NCI-H2196 treated with DMSO at 0.1 percent for 48 hours (cell line): Measurements from ENCODE around the gene TBX3.
"Not testable (repeated sequence)": the region's sequence is repeated elsewhere in the genome, so short reads cannot be mapped to it uniquely, and the experiment has no call there.

Experiments used
- DNase-seq: peaks from one replicate; lab custom pipeline; 2025; ENCODE audit not compliant: unreplicated experiment; lab: John Stamatoyannopoulos, UW

Gene TBX3

DNA sequence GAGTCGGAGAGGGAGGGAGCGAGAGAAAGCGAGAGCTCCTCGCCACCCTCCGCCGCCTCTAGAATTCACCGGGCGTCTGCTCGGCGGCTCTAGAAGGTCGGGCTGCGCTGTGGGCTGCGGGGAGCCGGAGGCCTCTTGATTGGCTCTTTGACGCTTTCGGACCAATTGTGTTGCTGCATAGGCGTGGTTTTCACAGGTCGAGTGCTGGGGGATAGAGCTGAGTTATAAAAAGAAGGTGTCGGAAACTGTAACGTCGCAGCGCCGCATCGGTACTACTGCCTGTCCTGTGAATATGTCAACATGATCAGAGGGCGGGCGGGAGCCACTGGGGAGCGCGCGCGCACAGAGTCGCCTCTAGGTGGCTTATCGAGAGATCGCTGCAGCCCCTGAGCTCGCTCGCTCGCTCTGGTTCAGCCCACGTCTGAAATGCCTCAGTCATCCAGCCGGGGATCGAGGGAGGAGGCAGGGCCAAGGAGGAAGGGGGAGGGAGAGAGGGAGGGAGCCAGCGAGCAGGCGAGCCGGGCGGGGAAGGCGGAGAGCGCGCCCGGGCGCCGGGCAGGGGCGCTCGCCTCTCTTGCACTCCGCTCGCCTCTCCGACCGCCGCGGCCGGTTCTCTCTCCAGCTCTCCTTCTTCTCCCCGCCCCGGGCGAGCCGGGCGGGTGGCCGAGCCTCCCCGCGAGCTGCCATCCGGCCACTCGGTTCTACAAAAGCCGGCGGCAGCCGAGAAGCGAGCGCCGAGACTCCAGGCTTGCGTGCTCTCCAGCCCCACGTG is at the start of gene TBX3:
Gene TBX3, minus strand, starts transcription at position 78 of the 772 bp plus-strand sequence. CDS start 975 bp downstream, outside the sequence.
- peak; percentile 99 for DNase-seq

DNA sequence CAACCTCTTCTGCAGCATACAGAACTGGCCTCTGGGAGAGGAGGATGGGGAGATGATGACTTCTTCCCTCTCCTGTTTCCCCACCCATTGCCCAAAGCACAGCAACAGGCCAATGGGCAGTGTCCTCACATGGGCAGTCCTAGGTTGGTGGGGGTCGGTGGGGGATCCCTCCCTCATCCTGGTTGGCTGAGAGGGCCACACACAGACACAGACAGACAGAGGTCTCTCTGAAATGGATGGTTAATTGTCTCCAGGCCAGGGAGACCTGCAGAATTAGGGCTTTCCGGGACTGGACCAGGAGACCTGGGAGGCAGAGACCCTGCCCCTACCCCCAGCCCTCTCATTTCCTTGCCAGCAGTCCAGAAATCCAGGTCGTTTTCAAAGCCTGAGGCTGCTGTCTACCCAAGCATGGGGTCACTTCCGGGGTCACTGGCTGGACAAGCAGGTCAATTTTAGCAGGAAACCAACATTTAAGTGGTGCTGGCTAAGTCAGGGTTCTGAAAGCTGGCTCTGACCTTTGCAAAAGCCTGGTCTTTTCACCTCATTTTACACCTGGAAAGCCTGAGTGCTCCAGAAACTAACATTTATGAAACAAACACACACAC is 48.6 kb upstream of the TBX3 start:
- no peak for DNase-seq

DNA sequence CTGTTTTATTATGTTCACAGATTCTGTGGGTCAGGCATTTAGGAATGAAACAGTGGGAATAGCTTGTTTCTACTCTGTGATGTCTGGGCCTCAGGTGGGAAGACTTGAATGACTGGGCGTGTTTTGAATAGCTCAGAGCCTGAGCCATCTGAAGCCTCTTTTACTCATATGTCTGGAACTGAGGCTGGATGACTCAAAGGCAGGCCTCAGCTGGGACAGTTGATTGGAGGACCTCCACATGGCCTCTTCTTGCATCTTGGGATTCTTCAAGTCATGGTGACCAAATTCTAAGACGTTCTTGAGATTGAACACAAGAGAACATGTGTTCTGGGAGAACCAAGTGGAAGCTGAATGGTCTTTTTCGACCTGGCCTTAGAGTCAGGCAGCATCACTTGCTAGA is 45.8 kb upstream of the TBX3 start:
- no peak for DNase-seq

DNA sequence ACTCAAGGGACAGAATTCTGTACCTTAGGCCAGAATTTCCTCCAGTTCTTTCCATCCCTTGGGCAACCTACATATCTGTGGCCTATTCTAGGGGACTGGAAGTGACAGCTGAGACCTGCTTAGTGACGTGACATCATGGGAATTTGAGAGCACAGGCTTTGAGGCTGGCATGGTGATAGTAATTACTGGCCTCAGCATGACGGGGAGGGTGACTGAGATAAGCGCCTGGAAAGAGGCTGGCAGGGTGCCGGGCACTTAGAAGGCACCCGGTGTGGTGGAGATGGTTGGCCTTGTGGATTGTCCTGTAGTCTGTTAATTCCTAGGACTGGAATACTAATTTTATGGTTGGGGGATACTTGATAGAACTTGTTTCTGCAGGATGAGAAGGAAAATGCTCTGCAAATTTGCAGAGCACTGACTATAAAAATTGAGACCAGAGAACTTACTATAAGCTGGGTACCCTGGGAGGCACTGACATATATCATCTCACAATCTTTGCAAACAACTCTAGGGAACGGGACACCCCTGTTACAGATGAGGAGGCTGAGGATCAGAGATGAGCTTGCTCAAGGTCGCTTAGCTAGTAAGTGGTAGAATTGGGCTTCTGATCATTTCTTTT is 42.2 kb upstream of the TBX3 start:
- DNase-seq, result no peak

DNA sequence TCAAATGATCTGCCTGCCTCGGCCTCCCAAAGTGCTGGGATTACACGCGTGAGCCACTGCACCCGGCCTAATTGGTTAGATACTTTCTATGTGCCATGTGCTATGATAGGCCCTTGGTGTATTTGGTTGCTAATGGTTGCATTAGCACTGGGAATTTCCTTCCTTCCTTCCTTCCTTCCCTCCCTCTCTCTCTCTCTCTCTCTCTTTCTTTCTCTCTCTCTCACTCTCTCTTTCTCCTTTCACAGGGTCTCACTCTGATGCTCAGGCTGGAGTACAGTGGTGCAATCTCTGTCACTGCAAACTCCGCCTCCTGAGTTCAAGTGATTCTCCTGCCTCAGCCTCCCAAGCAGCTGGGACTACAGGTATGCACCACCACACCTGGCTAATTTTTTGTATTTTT is 38.2 kb upstream of the TBX3 start:
- DNase-seq, result not testable (repeated sequence)

DNA sequence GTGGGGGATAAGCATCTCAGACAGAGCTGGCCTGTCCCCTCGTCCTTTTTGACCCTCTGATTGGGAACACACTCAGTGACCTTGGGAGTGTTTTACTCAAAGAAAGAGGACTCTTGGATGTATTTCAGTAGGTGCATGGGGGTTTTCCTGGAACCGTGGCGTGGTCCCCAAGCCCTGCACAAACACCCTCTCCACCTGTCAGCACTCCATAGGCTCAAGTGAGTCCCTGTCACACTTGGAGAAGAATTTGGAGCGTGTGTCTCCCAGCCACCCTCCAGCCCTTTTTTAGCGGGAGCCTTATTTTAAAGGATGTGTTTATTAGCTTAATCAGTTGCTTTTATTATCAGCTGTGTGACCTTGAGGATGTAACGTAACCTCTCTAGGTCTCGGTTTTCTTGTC is 37.3 kb upstream of the TBX3 start:
- no peak for DNase-seq

DNA sequence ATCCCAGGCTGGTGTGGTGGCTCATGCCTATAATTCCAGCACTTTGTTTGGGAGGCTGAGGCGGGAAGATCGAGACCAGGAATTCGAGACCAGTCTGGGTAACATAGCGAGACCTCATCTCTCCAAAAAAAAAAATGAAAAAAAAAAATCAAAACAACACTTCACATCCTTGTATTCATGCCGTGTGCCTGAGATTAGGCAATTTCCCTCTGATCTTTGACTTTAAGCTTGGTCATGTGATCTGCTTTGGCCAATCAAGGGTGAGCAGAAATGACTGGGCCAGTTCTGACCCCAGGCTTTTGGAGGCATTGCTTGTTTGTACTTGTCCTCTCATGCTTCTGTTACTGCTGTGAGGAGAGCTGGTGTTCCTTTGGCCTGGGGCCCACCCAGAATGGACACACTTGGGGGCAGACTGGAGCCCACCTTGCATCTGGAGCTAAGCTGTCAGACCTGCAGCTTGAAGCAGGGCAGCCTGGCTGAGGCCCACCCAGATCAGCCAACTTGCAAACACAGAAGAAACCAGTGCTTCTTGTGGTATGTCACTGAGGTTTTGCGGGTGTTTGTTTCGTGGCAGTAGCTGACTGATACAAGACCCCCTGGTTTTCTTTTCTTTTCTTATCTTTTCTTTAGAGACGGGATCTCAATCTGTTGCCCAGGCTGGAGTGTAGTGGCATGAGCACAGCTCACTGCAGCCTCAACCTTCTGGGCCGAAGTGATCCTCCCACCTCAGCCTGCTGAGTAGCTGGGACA is 29.7 kb upstream of the TBX3 start:
- DNase-seq, result no peak

DNA sequence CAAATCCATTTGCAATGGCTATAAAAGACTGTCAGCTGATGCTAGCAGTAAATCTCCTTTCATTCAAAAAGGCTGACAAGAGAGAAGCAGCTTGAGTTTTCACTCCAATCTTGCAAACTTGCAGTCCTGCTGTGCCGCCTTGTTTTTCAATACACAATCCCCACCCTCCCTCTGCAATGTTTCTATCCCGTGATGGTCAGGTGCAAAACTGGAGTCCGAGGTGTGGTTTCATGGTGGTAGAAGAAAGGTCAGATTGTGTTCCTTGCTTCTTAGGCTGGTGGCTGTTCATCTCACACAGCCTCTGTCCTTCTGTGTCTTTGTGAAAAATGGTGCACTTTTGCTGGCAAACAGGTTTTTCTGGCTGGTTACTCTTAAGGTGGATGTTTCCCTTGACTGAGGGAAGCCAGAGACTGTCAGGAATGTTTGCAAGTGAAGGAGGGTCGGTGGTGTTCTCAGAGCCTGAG is 27.7 kb upstream of the TBX3 start:
- no peak for DNase-seq

DNA sequence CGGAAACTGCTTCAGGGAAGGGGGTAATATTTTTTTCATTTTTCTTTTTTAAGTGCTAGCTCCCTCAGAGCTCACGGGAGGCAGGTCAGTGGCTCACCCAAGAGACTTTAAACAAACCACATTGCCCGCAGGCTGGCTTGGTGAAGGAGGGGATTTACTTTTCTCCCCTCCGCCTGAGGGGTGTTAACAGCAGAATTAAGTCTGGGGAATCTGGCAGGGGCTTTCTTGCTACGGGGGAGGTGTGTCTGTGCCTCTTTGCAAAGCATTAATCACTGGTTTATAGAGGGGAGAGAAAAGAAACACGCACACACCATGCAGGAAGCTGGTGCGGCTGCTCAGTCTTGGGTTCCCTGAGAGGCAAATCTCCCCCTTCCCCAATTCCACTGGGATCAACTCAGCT is 26.2 kb upstream of the TBX3 start:
- no peak for DNase-seq

DNA sequence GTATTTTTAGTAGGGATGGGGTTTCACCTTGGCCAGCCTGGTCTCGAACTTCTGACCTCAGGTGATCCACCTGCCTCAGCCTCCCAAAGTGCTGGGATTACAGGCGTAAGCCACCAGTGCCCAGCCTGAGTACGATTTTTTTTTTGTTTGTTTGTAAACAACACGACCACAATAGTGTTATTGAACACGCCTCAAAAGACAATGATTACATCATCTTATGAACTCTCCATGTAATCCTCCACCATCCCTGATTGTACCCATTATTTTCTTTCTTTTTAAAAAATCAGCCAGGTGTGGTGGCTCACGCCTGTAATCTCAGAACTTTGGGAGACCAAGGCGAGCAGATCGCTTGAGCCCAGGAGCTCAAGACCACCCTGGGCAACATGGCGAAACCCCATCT is 25.1 kb upstream of the TBX3 start:
- DNase-seq, result no peak

DNA sequence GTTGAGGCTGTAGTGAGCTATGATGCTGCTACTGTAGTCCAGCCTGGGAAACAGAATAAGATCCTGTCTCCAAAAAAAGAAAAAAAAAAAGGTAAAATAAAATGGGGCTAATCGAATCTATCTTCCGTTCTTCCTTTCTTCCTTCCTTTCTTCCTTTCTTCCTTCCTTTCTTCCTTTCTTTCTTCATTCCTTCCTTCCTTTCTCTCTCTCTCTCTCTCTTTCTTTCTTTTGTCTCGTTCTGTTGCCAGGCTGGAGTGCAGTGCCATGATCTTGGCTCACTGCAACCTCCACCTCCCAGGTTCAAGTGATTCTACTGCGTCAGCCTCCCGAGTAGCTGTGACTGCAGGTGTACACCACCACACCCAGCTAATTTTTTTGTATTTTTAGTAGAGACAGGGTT is 24.6 kb upstream of the TBX3 start:
- not testable (repeated sequence) for DNase-seq

DNA sequence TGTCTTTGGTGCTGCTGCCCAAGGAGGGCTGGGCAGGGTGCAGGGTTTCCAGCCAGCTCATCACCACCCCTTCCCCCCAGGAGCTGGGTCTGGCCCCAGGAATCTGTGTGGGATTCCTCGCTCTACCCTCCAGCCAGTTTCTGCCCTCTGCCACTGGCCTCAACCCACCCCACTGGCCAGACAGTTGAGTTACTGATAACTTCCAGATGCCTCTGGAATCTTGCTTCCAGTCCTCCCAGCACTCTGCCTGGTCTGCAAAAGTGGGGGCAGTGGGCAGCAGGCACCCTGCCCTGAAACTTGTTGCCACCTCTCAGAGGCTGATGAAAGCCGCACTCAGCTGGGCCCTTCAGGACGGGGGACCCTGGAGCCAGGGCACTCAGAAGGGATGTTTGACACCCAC is 20.1 kb upstream of the TBX3 start:
- DNase-seq, result no peak

DNA sequence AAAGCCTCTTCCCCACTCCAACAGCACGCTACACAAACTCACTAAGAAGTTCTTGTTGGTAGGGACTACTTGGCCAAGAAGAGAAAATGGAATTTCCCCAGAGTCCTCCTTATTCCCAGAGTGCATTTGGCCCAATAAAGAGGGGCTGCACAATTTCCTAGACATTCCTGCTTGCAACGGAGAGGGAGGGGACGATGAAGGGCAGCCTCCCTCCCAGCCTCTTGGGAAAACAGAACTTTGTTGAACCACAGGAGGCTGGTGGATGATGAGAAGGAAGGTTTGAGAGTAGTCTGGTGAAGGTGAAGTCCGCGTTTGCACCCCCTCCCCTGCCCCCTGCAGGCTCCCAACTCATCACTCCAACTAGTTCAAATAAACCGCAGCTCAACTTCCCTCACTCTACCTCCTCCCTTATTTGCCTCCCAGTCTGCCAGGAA is 19.1 kb upstream of the TBX3 start:
- no peak for DNase-seq

DNA sequence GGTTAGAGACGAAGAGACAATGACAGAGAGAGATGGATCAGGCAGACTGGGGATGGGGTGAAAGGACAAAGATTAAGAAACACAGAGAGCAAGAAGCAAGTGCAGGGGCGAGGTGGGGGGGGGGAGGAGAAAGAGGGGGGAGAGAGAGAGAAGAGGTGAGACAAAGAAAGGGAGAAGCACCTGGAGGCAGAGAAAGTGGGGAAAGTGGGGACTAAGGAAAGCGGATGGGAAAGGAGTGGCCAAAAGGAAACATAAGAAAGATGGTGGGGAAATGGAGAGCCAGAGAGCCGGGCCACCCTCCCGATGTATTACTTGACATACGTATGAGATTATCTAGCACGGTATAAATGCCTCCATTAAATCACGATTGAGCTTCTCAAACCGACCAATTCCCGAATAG is 18.5 kb upstream of the TBX3 start:
- no peak for DNase-seq

DNA sequence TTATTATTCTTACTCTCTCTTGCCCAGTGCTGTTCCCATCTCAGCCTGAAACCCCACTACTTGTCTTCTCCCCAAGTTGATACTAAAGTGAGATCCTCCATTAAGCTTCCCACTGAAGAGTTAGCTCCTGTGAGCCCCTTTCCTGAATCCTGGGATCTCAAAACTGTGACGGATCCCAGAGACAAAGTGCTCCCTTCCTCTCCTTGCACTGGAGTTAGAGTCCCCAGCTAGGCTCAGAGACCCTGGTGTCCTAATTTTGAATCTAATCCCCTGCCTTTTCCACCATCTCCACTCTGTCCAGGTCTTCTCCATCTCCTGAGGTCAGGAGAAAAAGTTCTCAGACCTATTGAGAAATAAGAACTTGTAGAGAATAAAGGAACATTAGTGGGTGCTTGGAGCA is 17.6 kb upstream of the TBX3 start:
- no peak for DNase-seq

DNA sequence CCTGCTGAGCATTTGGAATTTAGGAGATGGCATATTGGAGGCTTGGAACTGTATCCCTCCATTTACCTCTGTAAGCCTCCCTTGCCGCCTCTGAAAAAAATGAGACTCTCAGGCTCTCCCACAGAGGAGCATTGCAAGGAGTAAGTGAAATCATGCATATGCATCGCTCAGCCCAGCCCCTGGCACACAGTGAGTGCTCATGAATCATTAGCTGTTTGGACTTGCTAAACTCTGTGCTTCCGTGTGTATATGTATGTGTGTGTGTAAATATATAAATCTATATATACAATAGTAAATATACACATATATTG is 17.1 kb upstream of the TBX3 start:
- no peak for DNase-seq

DNA sequence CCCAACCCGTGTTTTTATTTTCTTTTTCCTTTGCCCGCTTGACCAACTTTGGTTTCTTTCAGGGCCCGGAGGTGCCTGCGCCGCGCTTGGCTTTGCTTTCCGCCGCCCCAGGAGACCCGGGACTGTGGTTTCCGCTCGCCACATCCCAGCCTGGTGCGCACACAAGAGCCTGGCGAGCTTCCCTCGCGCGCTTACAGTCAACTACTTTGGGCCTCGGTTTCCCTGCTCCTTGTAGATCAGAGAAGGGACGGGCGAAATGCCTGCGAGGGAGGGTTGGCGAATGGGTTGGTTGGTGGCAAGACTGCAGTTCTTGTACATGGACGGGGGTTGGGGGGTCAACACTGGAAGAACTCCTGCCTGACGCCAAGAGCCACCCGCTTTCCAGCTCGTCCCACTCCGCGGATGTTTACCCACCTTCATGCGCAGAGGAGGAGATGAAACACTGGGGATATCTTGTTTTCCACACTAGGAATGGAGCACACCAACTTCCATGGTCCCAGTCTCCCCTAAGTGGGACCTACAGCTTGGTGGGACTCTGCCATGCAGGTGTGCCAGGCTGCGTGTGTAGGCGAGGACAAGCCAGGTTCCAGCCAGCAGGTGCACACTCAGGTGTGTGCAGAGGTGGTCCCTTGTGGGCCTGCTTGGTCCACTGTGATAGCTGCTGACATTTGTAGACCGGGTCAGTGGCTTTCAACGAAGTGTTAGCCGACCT is 16.6 kb upstream of the TBX3 start:
- no peak for DNase-seq

DNA sequence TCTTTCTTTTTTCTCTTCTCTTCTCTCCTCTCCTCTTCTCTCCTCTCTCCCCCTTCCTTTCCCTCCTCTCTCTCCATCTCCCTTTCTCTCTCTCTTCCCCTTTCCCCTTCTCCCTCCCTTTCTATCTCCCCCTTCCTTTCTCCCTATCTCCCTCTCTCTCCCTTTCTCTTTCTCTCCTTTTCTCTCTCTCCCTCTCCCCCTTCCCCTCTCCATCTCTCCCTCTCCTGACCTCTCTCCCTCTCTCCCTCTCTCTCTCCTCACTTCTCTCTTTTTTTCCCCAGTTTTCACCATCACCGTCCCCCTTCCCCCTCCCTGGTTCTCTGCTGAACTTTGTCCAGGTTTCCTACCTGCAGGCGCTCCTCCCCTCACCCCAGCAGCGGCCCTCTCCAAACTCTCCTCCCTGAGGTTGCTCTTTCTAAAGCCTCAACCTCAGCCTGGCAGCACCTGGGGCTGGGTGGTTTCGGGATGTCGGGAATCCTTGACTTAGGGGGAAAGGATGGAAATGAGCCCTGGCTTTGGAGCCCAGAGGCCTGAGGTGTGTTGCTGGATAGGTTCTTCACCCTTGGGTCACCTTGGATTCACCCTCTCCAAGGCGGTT is 14.7 kb upstream of the TBX3 start:
- DNase-seq, result no peak

DNA sequence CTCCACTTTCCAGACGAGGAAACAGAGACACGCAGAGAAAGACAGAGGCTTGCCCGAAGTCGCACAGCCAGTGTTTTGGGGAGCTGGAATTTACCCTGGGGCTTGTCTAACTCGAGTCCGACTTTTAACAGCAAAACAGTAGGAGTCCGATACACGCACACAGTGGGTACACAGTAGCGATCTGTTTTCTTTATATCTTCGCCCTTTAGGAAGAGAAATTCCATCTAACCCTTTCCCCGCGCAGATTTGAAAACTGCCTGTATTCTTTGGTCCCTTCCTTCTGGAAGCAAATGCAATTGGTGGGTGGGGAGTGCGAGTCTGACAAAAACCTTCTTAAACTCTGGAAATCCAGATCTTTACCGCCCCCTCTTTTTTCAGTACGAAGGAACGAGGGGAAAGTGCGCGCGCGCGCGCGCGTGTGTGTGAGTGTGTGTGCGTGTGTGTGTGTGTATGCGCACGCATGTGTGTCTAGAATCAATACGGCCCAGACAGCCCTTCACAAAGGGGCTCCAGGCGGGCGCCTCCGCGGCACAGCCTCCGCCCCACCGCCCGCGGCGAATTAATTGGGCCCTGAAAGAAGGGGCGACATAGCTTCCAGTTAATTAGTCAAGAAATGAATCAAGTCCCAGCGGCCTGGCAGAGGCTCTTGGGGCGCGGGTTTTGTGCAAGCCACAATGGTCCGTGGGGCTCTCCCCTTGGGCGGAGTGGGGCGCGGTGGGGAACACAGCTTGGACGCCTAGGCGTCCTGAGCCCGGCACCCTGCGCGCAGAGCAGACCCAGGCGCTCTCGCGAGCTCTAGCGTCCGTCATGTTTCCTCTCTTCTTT is 14.0 kb upstream of the TBX3 start:
- DNase-seq, result no peak

DNA sequence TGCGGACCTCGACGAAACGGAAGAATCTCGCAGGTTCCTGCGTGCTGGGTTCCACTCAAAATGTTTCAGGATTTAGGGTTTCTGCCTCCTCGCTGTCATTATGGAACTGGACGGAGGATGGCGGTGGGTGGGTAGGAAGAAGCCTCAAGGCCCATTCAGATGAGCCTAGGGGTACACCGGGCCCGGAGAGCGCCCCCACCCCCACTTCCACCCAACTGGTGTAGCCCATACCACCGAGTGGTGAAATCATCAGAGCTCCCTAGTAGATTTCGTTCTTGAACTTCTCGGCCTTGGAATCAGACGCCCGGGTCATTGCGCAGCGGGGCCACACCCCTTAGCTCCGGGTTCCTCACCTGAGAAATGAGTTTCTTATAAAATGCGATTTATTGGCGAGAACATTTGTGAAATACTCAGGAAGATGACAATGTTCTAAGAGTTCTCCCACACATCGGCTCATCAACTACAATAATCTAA is 13.3 kb upstream of the TBX3 start:
- DNase-seq, result no peak
